GM13976 (cell line): ENCODE measurements around the gene CERS2.

Experiments
- DNase-seq: peaks from one replicate; pipeline ENCODE4 v3.0.0; 2012; ENCODE audit warnings: low spot score
- CTCF ChIP-seq: IDR thresholded peaks from 2 replicates; pipeline ENCODE4 v1.5.1; 2012; ENCODE audit warnings: borderline replicate concordance, mild to moderate bottlenecking; ENCODE audit not compliant: insufficient read depth; ENCODE audit errors: extremely low read depth, missing control alignments, control extremely low read depth
- in situ Hi-C: fragments of 300-500 bp; cut with MboI; formaldehyde crosslinking; loops from one replicate; pipeline ENCODE4 v1.12.0; 2022; ENCODE audit warnings: low sequenced_read_pairs, mixed read lengths, inconsistent platforms; ENCODE audit not compliant: unreplicated experiment

The CERS2 gene

GRCh38 chr1:150971583-150972416 is 2.8 kb downstream of the CERS2 start:
- in situ Hi-C loops = no loop called here
- no peak for DNase-seq
- TF ChIP-seq CTCF = no peak

- DNase-seq = no peak
- in situ Hi-C loops = no loop called here
- TF ChIP-seq CTCF = no peak
Observed at GRCh38 chr1:150970808-150971582, 3.6 kb downstream of the CERS2 start.

- in situ Hi-C loops = no loop called here
- no peak for TF ChIP-seq CTCF
- no peak for DNase-seq
Observed at GRCh38 chr1:150969626-150970025, 5.0 kb downstream of the CERS2 start.

GRCh38 chr1:150968491-150968890 is 6.1 kb downstream of the CERS2 start:
- no peak for DNase-seq
- TF ChIP-seq CTCF = no peak

GRCh38 chr1:150967936-150968335 is 6.7 kb downstream of the CERS2 start:
- no peak for TF ChIP-seq CTCF
- in situ Hi-C loops = no loop called here
- peak; percentile 5 for DNase-seq

More at GRCh38 chr1:150968491-150968890, 6.1 kb downstream of the CERS2 start:
- in situ Hi-C loops = no loop called here

- TF ChIP-seq CTCF = no peak
- in situ Hi-C loops = no loop called here
- no peak for DNase-seq
Observed at GRCh38 chr1:150966011-150966410, 8.6 kb downstream of the CERS2 start.
